ENCODE measurements around the gene PLEKHH3.
"Not testable (repeated sequence)": the region's sequence is repeated elsewhere in the genome, so short reads cannot be mapped to it uniquely, and the experiment has no call there.

Gene PLEKHH3

GRCh38 chr17:42632949-42633444 lies 43.8 kb downstream of the PLEKHH3 start:
- no peak overlapping the region for H3K27ac ChIP-seq (replicated peaks)
- TF ChIP-seq GABPA (IDR thresholded peaks at IDR 0.05; ENCODE audit: low read depth): no peak
- no peak for TF ChIP-seq CTCF (IDR thresholded peaks at IDR 0.05; ENCODE audit: insufficient read depth, low read length)
- no peak for TF ChIP-seq REST (IDR thresholded peaks at IDR 0.05; ENCODE audit: insufficient replicate concordance, low read depth)
- TF ChIP-seq POLR2AphosphoS5 (IDR thresholded peaks at IDR 0.05; ENCODE audit: low read depth): no peak
- no peak for TF ChIP-seq SPI1 (IDR thresholded peaks at IDR 0.05; ENCODE audit: borderline replicate concordance, low read depth)
- H3K4me3 ChIP-seq (replicated peaks; ENCODE audit: insufficient read depth, low read length): no peak overlapping the region

GRCh38 chr17:42629411-42630009 lies 47.3 kb downstream of the PLEKHH3 start:
- TF ChIP-seq SPI1 (IDR thresholded peaks at IDR 0.05; ENCODE audit: borderline replicate concordance, low read depth): peak; percentile 3; the same call in 1 of the 2 replicates
- TF ChIP-seq CTCF (IDR thresholded peaks at IDR 0.05; ENCODE audit: insufficient read depth, low read length): no peak
- TF ChIP-seq GABPA (IDR thresholded peaks at IDR 0.05; ENCODE audit: low read depth): no peak; the same call in 1 of the 2 replicates
- no peak for TF ChIP-seq REST (IDR thresholded peaks at IDR 0.05; ENCODE audit: insufficient replicate concordance, low read depth)
- peak; percentile 60 to 69 for DNase-seq (ENCODE audit: low read depth in 1 of 2, low spot score in 1 of 2)
- Histone ChIP-seq H3K4me3 (replicated peaks; ENCODE audit: insufficient read depth, low read length) (no peak overlapping the region), H3K27me3 (ENCODE audit: insufficient read depth, poor library complexity, severe bottlenecking) (no peaks in the 10 kb centered on the region), H3K27ac (replicated peaks) (peak overlapping the region; percentile 30; the same call in 1 of the 2 replicates)

More at GRCh38 chr17:42632949-42633444, 43.8 kb downstream of the PLEKHH3 start:
- H3K27me3 ChIP-seq (ENCODE audit: insufficient read depth, poor library complexity, severe bottlenecking): no peaks in the 10 kb centered on the region
- DNase-seq (ENCODE audit: low read depth in 1 of 2, low spot score in 1 of 2): no peak

- H3K27me3 ChIP-seq (ENCODE audit: insufficient read depth, poor library complexity, severe bottlenecking); H3K27ac ChIP-seq (replicated peaks): not testable (repeated sequence)
Measured at GRCh38 chr17:42627032-42627764, 49.6 kb downstream of the PLEKHH3 start.

GRCh38 chr17:42623732-42624596 lies 52.8 kb downstream of the PLEKHH3 start:
- Histone ChIP-seq H3K27me3 (ENCODE audit: insufficient read depth, poor library complexity, severe bottlenecking) (no peaks in the 10 kb centered on the region), H3K27ac (replicated peaks) (no peak overlapping the region), H3K4me3 (replicated peaks; ENCODE audit: insufficient read depth, low read length) (no peak overlapping the region)
- TF ChIP-seq SPI1 (IDR thresholded peaks at IDR 0.05; ENCODE audit: borderline replicate concordance, low read depth): no peak
- no peak for TF ChIP-seq CTCF (IDR thresholded peaks at IDR 0.05; ENCODE audit: insufficient read depth, low read length)
- DNase-seq (ENCODE audit: low read depth in 1 of 2, low spot score in 1 of 2): no peak

More at GRCh38 chr17:42627032-42627764, 49.6 kb downstream of the PLEKHH3 start:
- not testable (repeated sequence) for DNase-seq (ENCODE audit: low read depth in 1 of 2, low spot score in 1 of 2); H3K4me3 ChIP-seq (replicated peaks; ENCODE audit: insufficient read depth, low read length)

Data from HL-60 (cell line).